ENCODE results near the gene CALCA. TPM values are rescaled to one million over a fixed set of nuclear protein-coding genes. Genes with fewer than 3 reads are reported as not detected.

Gene CALCA
- total RNA-seq, 2 experiments from 2014 or later, result not detected

GRCh38 chr11:14932447-14932846 lies 39.7 kb downstream of the CALCA start:
- CTCF ChIA-PET, result interaction anchor here (0.6 to 0.7 kb wide), 2 partner anchors 24 to 142 kb away, joined by 3 read pairs; no protein-coding TSS in a partner anchor
- Mint-ChIP-seq H3K36me3 (peaks cover 7% of the 10 kb centered on the region), H3K9me3 (ENCODE audit: low read depth) (no peaks in the 10 kb centered on the region), H3K27me3 (no peaks in the 10 kb centered on the region), H3K4me3 (no peak overlapping the region), H3K27ac (no peak overlapping the region), H3K4me1 (no peaks in the 10 kb centered on the region)
- DNase-seq (no peak), ATAC-seq (no peak)

- H3K9me3 Mint-ChIP-seq (ENCODE audit: low read depth), result no peaks in the 10 kb centered on the region
- no peak for DNase-seq
- no peak for ATAC-seq
- H3K4me3 Mint-ChIP-seq, result no peak overlapping the region
- H3K4me1 Mint-ChIP-seq, result no peaks in the 10 kb centered on the region
- no peak overlapping the region for H3K27ac Mint-ChIP-seq
- H3K36me3 Mint-ChIP-seq, result peaks cover 9% of the 10 kb centered on the region
- CTCF ChIA-PET, result no interaction called here
- no peaks in the 10 kb centered on the region for H3K27me3 Mint-ChIP-seq
These were observed 41.8 kb downstream of the CALCA start for GRCh38 chr11:14930369-14930768.

GRCh38 chr11:14927146-14927545 lies 45.0 kb downstream of the CALCA start:
- Mint-ChIP-seq H3K27me3 (no peaks in the 10 kb centered on the region), H3K9me3 (ENCODE audit: low read depth) (no peaks in the 10 kb centered on the region), H3K4me1 (no peaks in the 10 kb centered on the region), H3K4me3 (no peak overlapping the region), H3K36me3 (peaks cover 9% of the 10 kb centered on the region), H3K27ac (no peak overlapping the region)
- ATAC-seq, result no peak
- DNase-seq, result no peak
- CTCF ChIA-PET, result interaction anchor here (1.5 kb wide), 1 partner anchor 19 kb away, joined by 4 read pairs; no protein-coding TSS in a partner anchor

- CTCF ChIA-PET, result interaction anchor here (1.2 to 1.6 kb wide), 3 partner anchors 9 to 16 kb away, joined by 3 to 10 read pairs (median 4); no protein-coding TSS in a partner anchor
- no peak overlapping the region for H3K4me3 Mint-ChIP-seq
- no peak for DNase-seq
- ATAC-seq, result no peak
- H3K9me3 Mint-ChIP-seq (ENCODE audit: low read depth), result no peaks in the 10 kb centered on the region
- no peak overlapping the region for H3K27ac Mint-ChIP-seq
- peaks cover 7% of the 10 kb centered on the region for H3K36me3 Mint-ChIP-seq
- H3K27me3 Mint-ChIP-seq, result no peaks in the 10 kb centered on the region
- no peaks in the 10 kb centered on the region for H3K4me1 Mint-ChIP-seq
These were observed 47.8 kb downstream of the CALCA start for GRCh38 chr11:14924318-14924717.

Other genes with a start within 250 kb of the CALCA start
- 10 to 100 TPM; 11.7 to 16.6 TPM for gene CYP2R1, start 80.1 kb downstream of the CALCA start, total RNA-seq
- gene CALCB, start 101.2 kb upstream of the CALCA start, total RNA-seq, result 1 to 10 TPM in 1 of 2 experiments, under 1 TPM in 1; 0.91 to 1.4 TPM
- gene INSC, start 142.6 kb upstream of the CALCA start, total RNA-seq, result under 1 TPM; 0.49 to 0.61 TPM

All from activated CD8-positive, alpha-beta memory T cell treated with anti-CD3 and anti-CD28 coated beads, Interleukin-2, amount 10 ng/mL, durations not matched to agents 7 days and 5 days (primary cell).